ENCODE results near the gene ZNF827.
"Not testable (repeated sequence)": the region's sequence is repeated elsewhere in the genome, so short reads cannot be mapped to it uniquely, and the experiment has no call there.

ZNF827 gene

DNA sequence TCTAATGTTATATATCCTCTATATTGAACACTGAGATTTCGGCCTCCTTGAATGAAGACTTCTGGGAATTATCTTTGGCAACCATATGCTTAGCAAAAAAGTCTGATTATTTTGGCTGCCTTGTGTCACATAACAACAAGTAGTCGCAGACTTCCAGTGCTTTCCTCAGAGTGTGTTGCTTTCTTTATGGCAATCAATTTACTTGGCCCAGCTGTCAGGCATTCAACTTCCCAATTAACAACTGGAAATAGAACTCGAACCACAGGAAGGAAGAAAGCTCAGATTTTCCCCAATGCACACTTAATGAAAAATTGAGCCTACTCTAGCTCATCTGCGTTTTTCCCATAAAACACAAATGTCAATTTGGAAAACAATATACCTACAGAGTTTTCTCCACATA, 71.6 kb downstream of the ZNF827 start:
- no peak for DNase-seq (ENCODE audit: low read depth in 1 of 2, low spot score in 1 of 2)

DNA sequence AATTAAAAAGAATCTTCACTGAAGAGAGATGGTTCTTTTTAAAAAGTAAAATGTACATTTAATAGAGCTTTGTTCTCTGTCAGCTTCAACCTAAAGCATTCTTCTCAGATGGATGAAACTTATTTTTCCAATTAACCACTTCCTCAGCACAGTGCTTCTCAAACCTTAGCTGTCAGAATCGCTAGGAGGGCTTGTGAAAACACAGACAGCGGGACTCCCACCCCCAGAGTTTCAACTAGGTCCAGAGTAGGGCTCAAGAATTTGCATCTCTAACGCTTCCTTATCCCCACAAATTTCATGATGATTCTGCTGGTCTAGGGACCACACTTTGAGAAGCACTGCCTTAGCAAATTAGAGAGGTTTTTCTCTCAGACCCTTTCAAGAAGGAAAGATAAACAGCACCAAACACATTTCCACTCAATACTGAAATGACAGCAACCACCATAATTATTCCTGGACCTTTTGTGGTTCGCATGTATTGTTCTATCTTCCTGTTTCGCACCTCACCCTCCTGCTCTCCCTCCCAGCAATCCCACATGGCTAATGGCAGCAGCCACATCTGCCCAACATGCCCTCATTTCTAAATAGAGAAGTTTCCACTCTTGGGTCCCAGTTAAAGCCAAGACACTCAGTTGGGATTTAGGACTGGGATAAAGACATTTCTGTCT, 73.2 kb downstream of the ZNF827 start:
- no peak for DNase-seq (ENCODE audit: low read depth in 1 of 2, low spot score in 1 of 2)

DNA sequence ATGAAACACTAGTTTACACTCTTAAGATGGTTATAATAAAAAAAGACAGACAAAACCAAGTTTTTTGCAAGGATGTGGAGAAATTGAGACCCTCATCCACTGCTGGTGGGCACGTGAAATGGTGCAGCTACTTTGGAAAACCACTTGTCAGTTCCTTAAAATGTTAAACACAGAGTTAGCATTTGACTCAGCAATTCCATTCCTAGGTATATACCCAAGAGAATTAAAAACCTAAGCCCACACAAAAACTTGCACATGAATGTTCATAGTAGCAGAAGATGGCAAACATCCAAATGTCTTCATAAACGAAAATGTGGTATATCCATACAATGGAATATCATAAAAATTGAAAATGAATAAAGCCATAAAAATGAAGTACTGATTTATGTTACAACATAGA, 75.4 kb downstream of the ZNF827 start:
- no peak for DNase-seq (ENCODE audit: low read depth in 1 of 2, low spot score in 1 of 2)

DNA sequence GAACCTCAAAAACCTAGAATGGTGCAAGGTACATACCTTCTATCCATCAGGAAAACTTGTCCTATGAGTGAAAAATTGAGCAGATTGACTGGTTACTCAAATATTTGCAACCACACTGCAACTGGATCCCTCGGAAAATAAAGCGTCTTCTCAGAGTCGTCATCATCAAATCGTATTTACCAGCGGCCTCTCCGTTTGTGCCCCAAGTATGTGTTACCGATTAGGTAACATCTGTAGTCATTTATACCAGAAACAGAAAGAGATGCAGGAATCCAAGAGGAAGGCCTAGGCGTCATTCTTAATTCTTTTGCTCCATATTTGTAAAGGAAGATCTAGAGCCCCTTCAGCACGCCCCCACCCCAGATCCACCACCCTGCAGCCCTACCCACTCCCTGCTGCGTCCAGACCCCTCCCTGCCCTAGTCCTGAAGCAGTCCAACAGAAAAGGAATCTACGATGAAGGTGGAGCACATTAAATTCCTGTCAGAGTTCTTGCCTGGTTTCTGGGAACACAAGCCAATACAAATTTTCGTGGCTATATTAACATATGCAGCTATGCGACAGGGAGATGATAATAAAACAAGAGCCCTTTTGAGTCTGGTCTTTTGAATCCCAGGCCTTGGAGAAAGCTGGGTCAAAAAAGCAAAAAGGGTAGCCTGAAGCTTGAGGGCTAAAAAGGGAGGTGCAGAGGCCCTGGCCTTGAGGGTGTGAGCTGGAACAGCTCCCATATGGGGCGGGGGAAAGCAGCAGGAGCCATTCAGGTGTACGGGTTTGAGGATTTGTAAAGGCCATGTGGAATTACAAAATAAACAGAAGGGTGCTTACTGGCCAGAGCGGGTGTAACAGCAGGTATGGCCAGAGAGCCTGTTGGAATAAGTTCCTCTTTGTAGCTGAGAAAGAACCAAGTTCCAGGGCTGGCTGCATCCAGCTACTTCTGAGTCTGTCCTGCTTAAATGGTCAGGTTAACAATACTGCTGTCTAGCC, 77.0 kb downstream of the ZNF827 start:
- no peak for DNase-seq (ENCODE audit: low read depth in 1 of 2, low spot score in 1 of 2)

DNA sequence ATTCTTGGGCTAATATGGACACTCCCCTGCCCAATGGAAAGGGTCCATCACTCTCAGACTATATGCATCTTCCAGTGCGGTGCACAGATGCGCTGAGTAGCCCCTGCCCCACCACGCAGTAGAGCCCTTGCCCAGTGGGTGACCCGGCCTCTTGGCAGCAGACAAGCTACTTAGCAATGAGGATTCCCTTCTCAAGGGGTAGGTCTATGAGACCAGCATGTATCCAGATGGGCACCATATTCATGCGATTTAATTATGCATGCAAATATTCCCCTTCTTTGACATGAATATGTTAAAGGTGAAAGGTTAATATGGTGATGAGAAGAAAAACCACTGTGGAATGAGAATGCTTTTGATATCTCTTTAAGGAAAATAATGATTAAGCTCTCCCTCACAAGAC, 77.7 kb downstream of the ZNF827 start:
- DNase-seq (ENCODE audit: low read depth in 1 of 2, low spot score in 1 of 2), result no peak

DNA sequence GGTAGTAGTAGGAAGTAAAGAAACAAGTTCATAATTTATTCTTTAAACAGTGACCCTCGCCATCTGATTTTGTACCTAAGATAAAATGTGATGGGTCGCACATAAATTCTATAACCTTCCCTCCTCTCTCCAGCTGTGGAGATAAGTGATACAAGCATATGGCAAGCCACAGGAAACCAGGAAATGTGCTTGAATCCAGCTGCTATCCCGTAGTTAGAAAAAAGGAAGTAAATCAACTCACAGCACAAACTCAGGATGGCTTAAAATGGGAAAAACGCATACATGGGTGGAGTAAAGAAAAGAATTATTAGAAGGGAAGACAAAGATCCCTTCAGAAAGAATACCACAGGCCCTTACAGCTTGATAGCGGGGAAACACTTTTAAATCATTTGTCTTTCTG, 78.2 kb downstream of the ZNF827 start:
- DNase-seq (ENCODE audit: low read depth in 1 of 2, low spot score in 1 of 2), result no peak

DNA sequence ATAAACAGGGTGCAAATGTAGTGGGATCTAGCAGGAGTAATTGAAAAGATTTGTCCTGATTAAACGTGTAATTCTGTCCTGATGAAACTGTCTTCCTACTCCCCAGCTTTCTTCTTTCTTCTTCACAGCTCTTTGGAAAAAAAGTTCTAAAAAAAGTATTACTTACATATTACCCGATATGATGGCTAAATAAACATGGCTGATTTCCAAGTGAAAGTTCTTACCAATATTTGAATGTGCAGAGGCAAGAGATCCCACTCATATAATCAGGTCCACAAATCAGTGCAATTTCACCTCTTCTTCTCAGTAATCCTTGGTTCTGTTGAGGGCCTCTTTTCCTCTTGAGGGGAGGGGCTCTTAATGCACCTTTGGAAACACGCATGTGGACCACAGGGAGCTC, 78.7 kb downstream of the ZNF827 start:
- no peak for DNase-seq (ENCODE audit: low read depth in 1 of 2, low spot score in 1 of 2)

DNA sequence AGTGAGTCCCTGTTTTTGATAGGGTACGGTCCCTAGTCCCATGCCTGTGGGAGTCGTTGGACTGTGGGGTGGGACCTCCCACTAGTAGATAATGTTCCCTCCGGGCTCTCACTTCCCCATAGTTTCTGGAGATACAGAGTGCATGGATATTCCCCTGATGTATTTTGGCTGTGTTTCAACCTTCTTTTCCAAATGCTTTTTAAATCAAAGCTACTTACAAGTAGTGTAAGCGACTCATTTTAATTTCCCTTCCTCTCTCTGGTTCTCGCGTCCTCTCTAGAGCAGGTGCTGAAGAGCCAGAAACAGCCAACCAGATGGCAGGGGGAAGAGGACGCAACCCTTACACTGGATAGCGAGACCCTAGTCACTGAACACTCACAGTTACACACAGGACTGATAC, 79.2 kb downstream of the ZNF827 start:
- no peak for DNase-seq (ENCODE audit: low read depth in 1 of 2, low spot score in 1 of 2)

DNA sequence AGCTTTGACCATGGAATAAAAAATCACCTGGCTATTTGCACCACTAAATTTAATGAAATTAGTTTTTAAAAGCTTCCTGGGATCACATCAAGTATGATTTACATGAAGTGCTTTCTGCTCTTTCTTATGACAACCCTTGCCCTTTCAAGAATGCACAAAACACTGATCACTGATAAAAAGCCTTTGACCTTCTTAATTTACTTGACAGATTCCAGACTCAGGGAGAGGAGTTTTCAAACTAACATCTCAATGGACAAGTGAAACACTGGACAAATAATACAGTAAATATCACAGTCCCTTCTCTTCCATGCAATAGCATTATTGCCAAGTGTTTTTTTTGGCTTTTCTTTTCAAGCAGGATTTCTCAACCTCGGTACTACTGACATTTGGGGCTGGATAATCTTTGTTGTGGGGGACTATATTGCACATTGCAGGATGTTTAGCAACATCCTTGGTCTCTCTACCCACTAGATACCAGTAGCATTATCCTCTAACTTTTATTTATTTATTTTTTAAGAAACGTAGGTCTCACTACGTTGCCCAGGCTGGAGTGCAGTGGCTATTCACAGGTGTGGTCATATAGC, 86.3 kb downstream of the ZNF827 start:
- no peak for DNase-seq (ENCODE audit: low read depth in 1 of 2, low spot score in 1 of 2)

DNA sequence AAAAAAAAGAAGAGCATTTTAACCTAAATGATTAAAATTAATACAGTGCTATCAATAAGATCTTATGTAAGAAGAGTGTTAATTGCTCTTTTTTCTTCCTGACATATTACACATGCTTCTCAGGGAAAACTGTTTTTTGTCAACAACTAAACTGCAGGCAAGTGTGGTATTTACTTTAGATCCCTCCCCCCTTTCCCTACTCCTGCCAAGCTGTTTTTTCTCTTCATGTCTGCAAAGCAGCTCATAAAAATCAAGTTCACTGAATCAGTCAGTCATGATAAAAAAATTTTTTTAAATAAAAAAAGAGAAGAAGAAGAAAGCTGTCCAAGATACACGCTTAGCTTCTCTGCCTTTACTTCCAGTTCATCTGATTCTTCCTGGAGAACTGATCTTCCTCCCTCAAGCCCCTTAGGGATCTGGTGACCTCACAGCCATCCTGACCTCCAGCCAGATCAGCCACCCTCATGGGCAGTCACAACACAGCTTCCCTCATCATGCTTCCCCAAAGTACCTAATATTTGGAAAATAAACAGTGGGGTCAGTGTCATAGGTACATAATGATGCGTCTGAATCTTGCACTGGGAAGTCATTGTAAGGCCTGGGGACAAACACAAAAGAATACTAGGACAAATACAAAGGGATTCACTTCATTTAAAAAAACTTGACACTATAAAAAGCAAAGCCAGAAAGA, 87.0 kb downstream of the ZNF827 start:
- no peak for DNase-seq (ENCODE audit: low read depth in 1 of 2, low spot score in 1 of 2)

DNA sequence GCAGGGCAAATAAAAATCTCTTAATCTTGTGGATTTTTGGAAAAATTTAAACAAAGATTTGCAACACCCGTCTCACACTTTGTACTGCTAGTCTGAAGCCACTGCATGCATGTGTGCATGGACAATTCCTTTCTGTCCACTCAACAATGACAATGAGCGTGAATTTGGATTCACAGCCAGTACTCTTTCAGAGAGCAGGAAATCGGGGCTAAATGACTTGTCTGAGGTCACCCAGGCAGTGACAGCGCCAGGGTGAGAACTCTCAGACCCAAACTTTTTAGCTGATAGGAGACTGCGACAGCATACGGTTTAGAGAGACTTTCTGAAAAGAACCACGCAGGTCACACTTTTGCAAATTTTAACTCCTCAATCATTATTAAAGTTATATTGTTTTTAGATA, 90.9 kb downstream of the ZNF827 start:
- DNase-seq (ENCODE audit: low read depth in 1 of 2, low spot score in 1 of 2), result no peak

DNA sequence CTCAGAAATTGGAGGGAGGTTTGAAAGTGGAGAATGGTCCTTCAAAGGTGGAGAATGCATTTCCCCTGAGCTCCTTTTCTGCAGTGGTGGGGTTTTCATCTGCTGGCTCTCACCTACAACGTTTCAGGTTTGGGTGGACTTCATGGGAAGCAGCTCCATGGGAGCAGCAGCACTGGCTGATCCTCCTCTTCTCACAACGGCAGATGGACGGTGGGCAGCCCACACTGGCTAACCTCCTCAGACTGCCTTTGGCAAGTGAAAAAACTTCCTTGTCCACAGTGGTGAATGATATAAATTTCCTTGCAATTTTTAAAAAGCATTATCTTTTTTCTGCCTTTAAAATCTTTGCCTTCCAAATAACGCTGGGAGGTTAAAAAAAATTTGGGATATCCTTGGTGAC, 93.5 kb downstream of the ZNF827 start:
- no peak for DNase-seq (ENCODE audit: low read depth in 1 of 2, low spot score in 1 of 2)

DNA sequence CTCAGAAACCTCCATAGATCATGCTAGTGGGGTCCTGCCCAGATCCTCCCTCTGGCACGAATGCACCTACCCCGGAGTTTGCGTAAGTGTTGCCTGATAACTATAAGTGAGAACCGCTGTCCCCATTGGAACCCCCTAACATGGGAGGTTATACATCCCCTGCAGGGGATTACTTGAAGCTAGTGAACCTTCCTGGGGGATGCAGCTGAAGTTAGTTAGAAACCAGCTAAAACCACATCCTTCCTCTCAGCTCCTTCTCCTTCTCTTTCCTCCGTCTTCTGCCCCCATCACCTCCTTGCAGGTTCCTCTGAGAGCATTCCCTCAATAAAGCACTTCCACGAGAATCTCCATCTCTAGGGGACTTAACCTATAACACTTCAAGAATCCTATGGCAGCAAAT, 95.0 kb downstream of the ZNF827 start:
- DNase-seq (ENCODE audit: low read depth in 1 of 2, low spot score in 1 of 2), result no peak

DNA sequence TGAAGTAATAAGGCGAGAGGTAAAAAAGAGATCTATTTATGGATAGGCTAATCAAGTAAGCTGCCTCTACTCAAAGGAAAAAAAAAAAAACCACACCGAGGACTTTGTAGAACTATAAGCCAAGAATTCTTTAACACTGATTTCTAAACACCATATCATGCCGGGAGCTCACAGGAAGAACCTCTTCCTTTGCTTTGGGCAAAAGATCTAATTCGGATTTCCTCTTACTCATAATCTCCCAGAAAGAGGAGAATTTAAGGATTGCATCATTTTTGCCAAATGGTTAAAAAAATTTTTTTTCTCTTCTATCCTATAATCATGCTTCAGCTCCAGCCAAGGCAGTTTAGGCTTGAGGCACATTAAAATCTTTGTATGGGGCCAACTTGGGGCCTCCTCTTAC, 95.5 kb downstream of the ZNF827 start:
- no peak for DNase-seq (ENCODE audit: low read depth in 1 of 2, low spot score in 1 of 2)

DNA sequence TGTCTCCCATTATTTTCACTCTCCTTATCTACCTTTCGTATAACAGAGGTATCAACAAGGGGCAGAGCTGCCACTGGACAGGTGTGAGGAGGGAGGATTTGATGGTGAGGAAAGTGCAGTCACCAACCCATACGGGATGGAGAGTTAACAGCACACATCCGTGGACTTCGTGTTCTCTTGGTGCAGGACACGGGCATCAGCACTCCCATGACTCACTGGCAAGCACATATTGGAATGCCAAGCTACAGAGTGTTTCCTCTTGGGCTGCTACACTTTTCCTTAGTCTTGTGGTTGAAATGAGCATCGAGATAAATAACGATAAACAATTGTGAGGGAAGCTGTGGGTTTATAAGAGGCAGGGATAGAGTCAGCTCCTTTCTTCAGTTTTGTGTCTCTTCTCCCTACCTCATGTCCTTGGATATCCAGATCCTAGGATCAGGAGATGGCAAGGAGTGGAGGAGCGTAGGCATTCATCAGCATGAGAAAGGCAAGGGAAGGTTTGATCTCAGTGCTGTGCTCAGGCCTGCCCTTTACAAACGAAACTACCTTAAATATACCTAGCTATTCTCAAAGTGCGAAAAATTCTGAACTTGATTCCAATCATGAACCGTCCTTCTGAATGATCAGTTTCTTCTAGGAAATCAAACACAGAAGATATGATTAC, 96.3 kb downstream of the ZNF827 start:
- DNase-seq (ENCODE audit: low read depth in 1 of 2, low spot score in 1 of 2), result no peak

DNA sequence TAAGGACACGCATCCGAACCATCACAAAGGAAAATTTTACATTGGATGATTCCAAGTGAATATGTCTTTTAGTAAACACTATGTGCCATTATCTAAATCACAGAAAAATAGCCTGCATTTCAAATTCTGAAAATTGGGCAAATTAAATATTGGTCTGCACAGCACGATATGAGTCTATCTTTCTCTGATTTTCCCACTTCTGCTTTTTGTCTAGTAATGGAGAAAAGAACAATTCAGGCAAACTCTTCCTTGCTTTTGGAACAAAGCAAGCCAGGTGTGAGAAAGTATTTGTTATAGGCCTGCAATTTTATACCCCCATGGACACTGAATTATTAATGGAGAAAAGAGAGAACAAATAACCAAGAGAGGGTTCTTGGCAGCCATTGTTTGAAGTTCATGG, 97.8 kb downstream of the ZNF827 start:
- no peak for DNase-seq (ENCODE audit: low read depth in 1 of 2, low spot score in 1 of 2)

DNA sequence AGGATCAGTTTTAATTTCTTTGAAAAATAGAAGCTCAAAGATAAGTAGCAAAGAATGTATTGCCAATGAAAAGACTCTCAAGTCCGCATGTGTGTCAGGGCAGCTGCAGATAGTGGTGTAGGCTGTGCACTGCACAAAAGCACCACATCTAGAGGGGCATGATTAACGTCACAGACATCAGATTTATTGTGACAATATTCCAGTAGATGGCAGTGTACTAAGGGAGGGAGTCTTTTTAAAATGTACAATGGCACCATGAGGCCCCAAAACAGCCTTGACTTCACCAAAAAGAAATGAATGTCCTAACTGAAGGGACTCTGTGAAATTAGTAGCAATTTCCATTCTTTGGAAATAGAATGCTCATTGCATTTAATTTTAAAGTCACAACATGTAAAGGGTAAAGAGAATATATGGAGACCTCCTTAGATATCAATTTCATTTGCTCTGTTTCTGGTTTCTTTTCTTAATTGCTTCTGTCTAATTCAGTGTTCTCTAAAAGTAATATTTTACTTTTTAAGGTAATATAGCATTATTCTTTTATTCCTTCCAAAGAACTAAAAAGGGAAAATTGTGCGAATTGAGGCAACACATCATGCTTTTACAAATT, 98.4 kb downstream of the ZNF827 start:
- DNase-seq (ENCODE audit: low read depth in 1 of 2, low spot score in 1 of 2), result no peak

DNA sequence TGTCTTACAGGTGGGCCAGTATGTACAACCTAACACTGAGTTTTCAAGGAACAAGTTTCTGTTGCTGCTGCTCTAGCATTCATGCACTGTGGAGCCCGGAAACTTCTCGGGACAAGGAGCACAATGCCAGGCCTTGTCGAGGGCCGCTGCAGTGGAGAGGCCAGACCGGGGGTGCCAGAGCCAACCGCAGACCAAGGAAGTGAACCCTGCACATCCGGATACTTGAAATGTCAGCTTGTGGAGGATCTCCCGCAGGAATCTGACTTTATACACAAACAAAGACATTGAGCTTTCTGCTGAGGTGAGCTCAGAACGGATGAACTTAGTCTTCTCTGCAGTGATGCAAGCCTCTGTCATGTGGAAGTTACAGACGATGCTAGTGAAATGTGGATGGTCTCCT, 99.5 kb downstream of the ZNF827 start:
- DNase-seq (ENCODE audit: low read depth in 1 of 2, low spot score in 1 of 2), result no peak

DNA sequence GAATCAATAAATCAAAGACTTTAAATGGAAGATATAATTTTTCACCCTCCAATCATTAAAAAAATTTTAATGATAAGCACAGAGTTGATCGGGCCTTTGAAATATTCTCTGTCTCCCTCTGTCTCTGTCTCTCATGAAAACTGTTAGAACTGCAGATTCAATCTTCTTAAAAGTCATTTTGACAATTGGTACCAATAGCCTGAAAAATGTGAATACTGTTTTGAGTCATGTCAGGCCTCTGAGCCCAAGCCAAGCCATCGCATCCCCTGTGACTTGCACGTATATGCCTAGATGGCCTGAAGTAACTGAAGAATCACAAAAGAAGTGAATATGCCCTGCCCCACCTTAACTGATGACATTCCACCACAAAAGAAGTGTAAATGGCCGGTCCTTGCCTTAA, 106.2 kb downstream of the ZNF827 start:
- not testable (repeated sequence) for DNase-seq (ENCODE audit: low read depth in 1 of 2, low spot score in 1 of 2)

DNA sequence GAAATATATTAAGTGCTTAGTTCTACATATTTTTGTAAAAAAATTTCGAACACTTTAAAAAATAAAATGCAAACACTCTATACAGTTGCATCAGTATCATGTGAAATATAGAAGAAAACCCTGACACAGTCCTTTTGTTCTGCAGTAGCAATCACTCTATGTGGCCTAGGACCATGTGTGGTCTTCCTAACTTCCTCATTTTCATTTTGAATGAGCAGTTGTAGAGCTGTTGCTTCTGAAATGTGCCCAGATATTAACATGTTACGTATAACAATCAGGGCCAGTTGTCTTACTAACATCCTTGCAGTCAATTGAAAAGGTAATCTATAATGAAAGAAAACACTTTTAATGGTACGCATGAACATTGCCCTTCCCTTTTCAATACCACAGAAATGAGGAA, 107.9 kb downstream of the ZNF827 start:
- DNase-seq (ENCODE audit: low read depth in 1 of 2, low spot score in 1 of 2), result no peak

Measured in activated T-helper 1 cell treated with anti-CD3 and anti-CD28 coated beads, Interleukin-2, amount 50 U/mL, for 16 hours (primary cell).